Measurements from ENCODE around the gene SEC22A.

The SEC22A gene

DNA sequence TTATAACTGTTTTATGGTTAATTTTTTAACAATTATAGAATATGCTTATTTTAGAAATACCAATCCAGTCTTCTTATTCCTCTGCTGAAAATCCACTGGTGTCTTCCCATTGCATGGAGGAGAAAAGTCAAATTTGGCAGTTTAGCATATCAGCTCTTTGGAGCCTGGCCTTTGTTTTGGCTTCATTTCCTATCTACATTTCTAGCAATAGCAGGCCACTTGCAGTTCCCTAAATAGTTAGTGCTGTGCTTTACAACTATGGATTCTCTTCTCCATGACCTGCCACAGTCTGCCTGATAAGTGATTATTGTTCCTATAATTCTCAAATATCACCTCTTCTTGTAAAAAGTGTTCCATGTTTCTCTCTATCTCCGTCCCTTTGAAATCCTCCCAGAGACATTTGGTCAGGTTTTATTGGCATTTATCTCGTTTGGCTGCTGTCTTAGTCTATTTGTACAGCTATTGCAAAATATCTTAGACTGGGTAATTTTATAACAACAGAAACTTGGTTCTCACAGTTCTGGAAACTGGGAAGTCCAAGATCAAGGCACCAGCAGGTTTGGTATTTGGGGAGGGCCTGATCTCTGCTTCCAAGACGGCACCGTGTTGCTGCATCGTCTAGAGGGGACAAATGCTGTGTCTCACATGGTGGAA lies 8.2 kb upstream of the SEC22A start:
- H3K4me3 ChIP-seq (ENCODE audit: low read depth, low read length), result no peak overlapping the region
- TF ChIP-seq, protein P1, sequence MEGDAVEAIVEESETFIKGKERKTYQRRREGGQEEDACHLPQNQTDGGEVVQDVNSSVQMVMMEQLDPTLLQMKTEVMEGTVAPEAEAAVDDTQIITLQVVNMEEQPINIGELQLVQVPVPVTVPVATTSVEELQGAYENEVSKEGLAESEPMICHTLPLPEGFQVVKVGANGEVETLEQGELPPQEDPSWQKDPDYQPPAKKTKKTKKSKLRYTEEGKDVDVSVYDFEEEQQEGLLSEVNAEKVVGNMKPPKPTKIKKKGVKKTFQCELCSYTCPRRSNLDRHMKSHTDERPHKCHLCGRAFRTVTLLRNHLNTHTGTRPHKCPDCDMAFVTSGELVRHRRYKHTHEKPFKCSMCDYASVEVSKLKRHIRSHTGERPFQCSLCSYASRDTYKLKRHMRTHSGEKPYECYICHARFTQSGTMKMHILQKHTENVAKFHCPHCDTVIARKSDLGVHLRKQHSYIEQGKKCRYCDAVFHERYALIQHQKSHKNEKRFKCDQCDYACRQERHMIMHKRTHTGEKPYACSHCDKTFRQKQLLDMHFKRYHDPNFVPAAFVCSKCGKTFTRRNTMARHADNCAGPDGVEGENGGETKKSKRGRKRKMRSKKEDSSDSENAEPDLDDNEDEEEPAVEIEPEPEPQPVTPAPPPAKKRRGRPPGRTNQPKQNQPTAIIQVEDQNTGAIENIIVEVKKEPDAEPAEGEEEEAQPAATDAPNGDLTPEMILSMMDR (IDR thresholded peaks at IDR 0.05; ENCODE audit: low read depth, low read length), result no peak
- TF ChIP-seq MYC (IDR thresholded peaks at IDR 0.05; ENCODE audit: low read depth, low read length), result no peak
- TF ChIP-seq, protein P2, sequence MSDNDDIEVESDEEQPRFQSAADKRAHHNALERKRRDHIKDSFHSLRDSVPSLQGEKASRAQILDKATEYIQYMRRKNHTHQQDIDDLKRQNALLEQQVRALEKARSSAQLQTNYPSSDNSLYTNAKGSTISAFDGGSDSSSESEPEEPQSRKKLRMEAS (IDR thresholded peaks at IDR 0.05; ENCODE audit: low read depth, low read length), result no peak
- no peak for TF ChIP-seq POLR2A (IDR thresholded peaks at IDR 0.05; ENCODE audit: extremely low read depth, insufficient read length)
- no peak for DNase-seq (ENCODE audit: low read depth)

GRCh38 chr3:123194552-123194951 lies 7.2 kb upstream of the SEC22A start:
- TF ChIP-seq, protein P1 (IDR thresholded peaks at IDR 0.05; ENCODE audit: low read depth, low read length), result peak; percentile 12
- TF ChIP-seq MYC (IDR thresholded peaks at IDR 0.05; ENCODE audit: low read depth, low read length), result no peak
- TF ChIP-seq, protein P2 (IDR thresholded peaks at IDR 0.05; ENCODE audit: low read depth, low read length), result no peak
- no peak overlapping the region for H3K4me3 ChIP-seq (ENCODE audit: low read depth, low read length)
- DNase-seq (ENCODE audit: low read depth), result no peak

- H3K4me3 ChIP-seq (ENCODE audit: low read depth, low read length), result no peak overlapping the region
- TF ChIP-seq, protein P2 (IDR thresholded peaks at IDR 0.05; ENCODE audit: low read depth, low read length), result no peak
- TF ChIP-seq POLR2A (IDR thresholded peaks at IDR 0.05; ENCODE audit: extremely low read depth, insufficient read length) (no peak), MYC (IDR thresholded peaks at IDR 0.05; ENCODE audit: low read depth, low read length) (no peak)
- TF ChIP-seq, protein P1 (IDR thresholded peaks at IDR 0.05; ENCODE audit: low read depth, low read length), result no peak
- no peak for DNase-seq (ENCODE audit: low read depth)
Observed at GRCh38 chr3:123198372-123198771, 3.4 kb upstream of the SEC22A start.

DNA sequence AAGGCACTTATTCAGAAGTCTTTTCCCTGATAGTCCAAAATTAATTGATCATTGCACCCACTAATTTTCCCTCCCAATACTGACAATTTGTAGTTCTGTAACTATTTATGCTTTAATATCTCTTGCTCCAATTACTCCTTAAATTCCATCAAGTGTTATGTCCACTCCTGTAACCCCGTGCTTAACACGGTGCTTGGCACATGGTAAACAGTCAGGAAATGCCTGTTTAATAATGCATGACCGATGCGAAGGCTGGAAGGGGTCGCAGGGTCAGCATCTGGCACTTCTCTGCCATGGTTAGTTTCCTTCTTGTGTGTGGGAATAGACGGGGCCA lies 553 bp upstream of the SEC22A start:
- peak overlapping the region; percentile 95 for H3K4me3 ChIP-seq (ENCODE audit: low read depth, low read length)
- TF ChIP-seq, protein P1 (IDR thresholded peaks at IDR 0.05; ENCODE audit: low read depth, low read length), result no peak
- TF ChIP-seq, protein P2 (IDR thresholded peaks at IDR 0.05; ENCODE audit: low read depth, low read length), result no peak
- TF ChIP-seq MYC (IDR thresholded peaks at IDR 0.05; ENCODE audit: low read depth, low read length) (no peak; the same call in 1 of the 2 replicates), POLR2A (IDR thresholded peaks at IDR 0.05; ENCODE audit: extremely low read depth, insufficient read length) (no peak)
- no peak for DNase-seq (ENCODE audit: low read depth)

GRCh38 chr3:123202451-123202850 lies 708 bp downstream of the SEC22A start:
- TF ChIP-seq POLR2A (IDR thresholded peaks at IDR 0.05; ENCODE audit: extremely low read depth, insufficient read length) (no peak), MYC (IDR thresholded peaks at IDR 0.05; ENCODE audit: low read depth, low read length) (no peak)
- TF ChIP-seq, protein P1 (IDR thresholded peaks at IDR 0.05; ENCODE audit: low read depth, low read length), result no peak
- TF ChIP-seq, protein P2 (IDR thresholded peaks at IDR 0.05; ENCODE audit: low read depth, low read length), result no peak
- peak; percentile 22 for DNase-seq (ENCODE audit: low read depth)
- H3K4me3 ChIP-seq (ENCODE audit: low read depth, low read length), result peak overlapping the region; percentile 95
